GM19467 (cell line): ENCODE results near the gene SASH3.

Experiments used
- ATAC-seq: cut with Tn5 transposase; IDR thresholded peaks from one replicate; pipeline ENCODE4 v1.9.1; 2021; ENCODE audit warnings: mild to moderate bottlenecking, moderate library complexity; ENCODE audit not compliant: unreplicated experiment

Gene SASH3

DNA sequence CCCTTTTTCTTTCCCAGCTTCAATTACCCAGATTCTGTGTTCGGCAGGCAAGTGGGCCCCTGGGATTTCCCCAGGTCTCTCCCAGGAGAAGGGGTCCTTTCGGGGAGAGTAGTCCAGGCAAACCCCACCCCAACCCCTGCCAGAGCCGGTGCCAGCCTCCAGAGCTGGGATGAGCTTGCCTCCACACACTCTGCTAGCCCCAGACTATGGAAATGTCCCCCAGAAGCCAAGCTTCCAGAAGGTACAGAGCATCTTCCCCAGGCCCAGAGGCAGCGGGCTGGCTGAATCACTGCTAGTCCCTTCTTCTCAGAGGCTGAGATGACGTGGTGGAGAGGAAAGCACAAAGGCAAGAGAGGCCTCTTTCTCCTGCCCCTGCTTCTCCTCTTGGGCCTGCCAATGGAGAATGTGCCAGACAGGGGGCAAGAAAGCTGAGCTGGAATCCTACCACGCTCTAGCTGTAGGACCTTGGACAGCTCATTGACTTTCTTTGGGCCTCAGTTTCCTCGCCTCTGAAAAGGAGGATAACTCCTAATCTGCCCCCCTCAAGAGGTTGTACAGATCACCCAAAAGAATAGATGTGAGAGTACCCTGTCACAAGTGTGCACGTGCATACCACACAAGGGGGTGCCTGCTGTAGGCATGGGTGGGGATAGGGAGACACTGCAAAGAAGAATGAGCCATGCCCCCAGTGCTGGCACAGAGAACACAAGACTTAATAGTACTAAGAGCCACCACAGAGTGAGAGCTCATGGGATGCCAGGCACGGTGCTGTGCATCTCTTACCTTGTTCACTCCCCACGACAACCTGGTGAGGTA, 2.1 kb downstream of the SASH3 start:
- no peak for ATAC-seq

DNA sequence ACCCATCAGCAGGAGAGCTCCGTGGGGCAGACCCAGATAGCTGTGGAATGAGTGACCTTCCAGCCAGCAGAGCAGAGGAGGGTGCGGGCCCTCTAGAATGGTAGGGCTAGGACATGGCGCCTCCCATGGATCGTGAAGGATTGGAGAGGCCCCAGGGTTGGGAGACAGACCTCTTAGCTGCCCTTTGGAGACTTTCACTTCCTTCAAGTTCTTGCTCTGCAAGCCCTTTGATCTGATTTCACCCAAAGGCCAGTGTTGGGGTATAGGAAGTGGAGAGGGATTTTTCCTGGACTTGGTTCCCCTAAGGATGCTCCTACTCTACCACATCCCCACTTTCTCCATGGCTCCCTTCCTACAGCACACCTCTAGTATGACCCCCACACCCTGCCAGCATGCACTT, 3.0 kb downstream of the SASH3 start:
- no peak for ATAC-seq

DNA sequence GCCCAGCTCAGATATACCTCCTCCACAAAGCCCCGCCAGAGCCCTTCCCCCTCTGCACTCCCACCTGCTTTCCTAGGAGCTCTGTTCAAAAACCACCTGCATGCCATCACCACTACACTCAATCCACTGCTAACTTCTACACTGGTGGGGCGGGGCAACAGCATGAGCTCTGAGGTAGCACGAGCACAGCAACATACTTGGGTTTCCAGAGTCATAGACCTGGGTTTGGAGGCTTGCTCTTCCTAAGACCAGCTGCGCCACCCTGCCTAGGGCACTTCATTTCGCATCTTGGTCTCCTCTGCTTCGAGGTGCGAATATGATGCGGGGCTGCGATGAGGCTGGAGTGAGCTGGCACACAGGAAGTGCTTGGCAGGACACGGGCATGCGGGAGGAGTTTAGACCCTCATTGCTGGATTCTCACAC, 3.6 kb downstream of the SASH3 start:
- no peak for ATAC-seq

DNA sequence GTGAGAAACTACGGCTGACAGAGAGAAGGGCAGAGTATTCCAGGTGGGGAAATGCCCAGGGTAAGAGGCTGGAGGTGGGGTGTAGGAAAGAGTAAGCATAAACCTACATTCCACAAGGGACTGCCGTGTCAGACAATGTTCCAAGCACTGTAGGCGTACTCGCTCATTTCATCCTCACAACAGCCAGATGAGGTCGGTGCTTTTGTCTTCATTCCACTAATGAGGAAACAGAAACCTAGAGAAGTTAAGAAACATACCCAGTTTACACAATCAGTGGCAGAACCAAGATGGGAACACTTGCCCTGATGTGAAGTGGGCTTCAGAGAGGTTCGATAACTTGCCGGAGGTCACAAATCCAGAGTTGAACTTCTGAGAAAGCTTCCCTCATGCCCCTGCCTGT, 4.6 kb downstream of the SASH3 start:
- no peak for ATAC-seq

DNA sequence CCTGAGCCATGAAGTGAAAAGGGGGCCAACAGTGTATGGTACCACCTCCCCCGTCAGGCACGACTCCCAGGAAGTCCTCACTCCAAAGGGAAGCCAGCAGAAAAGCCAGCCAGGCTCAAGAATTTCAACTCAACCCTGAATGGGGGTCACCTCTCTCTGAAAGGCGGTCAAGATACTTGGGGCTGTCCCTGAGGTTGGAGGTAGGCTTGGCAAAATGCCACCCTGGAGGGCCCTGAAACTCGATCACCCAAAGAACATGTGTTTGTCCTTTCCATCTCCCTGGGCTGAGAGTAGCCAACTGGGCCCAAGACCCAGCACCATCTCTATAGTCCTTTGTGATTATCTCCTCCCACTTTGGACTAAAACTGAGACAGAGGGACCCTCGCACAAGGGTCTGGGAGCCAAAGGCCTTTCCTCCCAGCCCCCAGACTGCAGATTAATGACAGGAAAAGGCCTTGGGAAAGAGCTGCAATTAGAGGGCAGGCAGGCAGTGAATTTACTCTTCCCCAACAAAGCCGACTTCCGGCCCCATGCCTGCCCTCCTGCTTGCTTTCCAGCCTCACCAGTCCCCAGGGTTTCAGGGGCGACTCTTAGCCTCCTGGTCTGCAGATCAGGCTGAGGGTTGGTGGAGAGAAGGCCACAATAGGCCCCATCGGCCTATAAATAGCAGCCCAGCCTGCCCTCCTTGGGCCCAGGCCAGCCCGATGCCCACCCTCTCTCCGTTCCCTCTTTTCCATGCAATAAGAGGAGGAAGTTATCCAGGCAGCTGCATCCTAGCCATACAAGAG, 5.6 kb downstream of the SASH3 start:
- no peak for ATAC-seq

DNA sequence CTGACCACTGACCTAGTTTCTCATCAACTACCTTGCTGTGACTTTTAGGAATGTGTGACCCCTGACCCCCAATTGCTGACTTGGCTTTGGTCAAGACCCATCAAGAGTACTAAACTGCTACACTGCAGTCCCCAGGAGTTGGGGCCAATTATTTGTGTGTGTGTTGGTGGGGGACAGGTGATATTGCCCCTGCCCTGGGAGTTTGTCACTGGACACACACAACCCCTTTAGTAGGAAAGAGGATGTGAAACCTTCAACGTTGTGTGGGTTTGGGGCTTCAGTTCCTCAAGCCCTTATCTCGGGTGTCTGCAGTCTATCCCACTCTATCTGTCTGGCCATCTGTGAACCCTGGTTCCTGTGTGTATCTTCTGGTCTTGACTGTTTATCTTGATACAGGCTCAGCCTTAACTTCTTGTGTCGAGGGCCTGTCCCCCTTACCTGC, 6.5 kb downstream of the SASH3 start:
- ATAC-seq: peak; percentile 81

DNA sequence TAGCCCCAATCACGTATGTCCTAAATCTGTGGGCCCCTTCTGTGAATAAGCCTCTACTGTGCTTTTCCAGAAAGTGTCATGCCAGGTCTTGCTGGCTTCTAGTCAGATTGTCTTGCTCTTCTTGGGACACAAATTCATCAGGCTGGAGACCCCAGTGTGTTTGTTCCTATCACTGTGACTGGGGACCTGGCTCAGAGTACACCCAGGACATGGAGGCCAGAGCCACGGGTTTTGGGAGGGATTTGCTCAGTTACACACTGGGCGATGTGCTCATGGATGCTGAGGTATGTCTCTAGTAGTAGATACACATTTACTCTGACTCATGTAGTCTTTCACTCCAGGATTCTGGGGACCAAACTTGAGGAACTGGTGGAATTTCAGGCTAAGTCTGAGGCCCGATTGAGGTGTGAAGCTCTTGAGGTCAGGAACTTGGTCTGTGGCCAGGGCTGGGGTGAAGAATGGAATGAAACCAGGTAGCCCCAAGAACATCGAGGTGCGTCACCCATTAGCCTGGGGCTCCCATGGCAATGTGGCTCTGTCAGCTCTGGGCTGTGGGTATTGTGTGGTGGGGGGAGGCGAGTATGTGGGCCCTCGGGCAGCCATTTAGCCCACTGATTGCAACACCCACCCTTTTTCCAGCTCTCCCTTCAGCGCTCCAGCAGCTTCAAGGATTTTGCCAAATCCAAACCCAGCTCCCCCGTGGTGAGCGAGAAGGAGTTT, 7.7 kb downstream of the SASH3 start:
- ATAC-seq: no peak

DNA sequence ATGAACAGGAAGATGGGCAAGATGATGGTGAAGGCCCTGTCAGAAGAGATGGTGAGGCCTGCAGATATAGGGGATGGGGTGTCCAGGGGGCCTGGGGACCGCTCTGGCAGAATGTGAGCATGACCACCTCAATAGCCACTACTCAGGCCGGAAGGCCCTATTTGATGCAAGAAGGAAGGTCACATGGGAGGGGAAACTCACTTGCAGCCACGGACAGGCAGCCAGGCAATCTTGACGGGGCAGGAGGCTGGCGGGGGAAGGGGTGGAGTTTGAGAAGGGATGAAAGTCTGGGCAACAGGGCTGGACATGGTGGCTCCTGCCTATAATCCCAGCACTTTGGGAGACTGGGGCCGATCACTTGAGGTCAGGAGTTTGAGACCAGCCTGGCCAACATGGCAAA, 8.8 kb downstream of the SASH3 start:
- ATAC-seq: no peak

DNA sequence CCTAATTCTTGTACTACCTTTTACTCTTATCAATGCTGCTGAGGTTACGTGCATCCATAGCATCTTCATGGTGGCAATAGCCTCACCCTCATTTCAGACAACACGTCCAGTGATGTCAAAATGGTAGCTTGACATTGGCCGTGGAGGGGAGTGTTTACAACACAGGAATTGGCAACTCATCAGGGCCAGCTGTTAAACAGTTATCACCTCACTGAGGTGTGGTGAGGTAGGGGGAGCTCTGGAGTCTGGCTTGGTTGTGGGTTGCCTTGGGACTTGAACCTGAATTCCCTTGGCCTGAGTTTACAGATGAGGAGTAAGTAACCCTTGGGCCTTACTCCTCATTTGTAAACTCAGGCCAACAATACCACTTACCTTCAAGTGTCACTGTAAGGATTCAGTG, 10.4 kb downstream of the SASH3 start:
- no peak for ATAC-seq

DNA sequence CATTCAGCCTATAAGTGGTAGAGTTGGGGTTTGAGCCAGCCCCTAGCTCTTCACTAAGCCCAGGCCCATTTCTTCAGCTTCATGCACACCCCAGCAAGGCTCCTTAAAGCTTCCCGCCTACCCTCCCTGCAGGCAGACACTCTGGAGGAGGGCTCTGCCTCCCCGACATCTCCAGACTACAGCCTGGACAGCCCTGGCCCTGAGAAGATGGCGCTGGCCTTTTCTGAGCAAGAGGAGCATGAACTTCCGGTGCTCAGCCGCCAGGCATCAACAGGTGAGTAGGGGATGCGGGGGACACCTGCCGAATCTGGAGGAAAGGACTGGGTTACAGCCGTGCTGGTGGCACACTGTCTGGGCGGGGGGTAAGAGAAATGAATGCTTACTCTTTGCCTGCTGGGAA, 11.1 kb downstream of the SASH3 start:
- ATAC-seq: no peak

DNA sequence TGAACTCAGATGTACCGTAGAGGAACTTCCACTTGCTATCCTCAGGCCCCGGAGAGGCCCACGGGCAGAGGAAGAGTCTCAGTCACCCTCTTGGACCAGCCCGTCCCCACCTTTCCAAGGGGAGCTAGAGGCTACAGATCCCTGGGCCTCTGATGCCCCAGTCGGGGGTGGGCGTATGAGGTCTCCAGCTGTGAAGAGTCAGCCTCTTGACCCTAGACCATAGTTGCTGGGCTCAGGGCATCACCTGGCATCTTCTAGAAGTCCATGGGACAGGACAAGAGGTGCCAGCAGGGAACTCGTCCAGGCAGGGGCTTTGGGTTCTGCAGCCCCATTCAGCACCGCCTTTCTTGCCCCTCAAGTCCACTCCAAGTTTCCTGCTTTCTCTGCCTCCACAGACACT, 11.6 kb downstream of the SASH3 start:
- ATAC-seq: no peak

DNA sequence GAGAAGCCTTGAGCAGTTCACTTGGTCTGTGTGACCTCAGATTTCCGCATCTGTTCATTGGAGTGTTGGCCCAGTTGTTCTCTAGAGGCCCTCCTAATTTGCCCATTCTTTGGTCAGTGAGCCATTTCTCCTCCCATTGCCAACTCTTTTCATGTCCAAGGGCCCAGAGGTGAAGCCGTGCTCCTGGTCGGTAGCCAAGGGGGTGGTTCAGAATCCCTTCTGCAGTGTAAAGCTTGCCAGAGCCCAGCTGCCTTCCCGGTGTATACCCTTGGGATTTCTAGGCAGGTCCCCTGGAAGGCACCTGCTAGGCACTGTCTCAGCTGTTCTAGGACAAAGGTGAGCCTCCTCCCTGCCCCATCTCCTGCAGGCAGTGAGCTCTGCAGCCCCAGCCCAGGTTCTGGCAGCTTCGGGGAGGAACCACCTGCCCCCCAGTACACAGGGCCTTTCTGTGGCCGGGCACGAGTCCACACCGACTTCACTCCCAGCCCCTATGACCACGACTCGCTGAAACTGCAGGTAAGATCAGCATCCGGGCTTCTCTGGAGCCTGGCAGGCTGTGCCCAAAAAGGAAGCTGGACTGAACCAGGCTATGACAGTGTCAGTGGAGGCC, 12.3 kb downstream of the SASH3 start:
- no peak for ATAC-seq

DNA sequence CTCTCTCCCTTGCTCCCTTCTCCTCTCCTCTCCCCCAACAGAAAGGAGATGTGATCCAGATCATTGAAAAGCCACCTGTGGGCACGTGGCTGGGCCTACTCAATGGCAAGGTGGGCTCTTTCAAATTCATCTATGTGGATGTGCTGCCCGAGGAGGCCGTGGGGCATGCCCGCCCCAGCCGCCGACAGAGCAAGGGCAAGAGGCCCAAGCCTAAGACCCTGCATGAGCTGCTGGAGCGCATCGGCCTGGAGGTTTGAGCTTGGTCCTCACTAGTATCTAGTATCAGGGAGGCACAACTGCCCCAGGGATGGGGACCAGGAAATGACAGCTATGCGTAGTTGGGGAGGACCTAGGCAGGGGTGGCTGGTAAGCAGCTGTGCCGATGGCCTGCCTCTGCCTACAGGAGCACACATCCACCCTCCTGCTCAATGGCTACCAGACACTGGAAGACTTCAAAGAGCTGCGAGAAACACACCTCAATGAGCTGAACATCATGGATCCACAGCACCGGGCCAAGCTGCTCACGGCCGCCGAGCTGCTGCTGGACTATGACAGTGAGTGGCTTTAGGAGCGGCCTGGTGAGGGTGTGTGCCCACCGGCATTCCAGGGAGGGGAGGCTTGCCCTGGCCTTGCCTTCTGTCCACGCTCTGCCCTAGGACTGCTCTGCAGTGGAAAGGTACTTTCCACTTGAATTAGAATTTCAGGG, 13.0 kb downstream of the SASH3 start:
- ATAC-seq: no peak

DNA sequence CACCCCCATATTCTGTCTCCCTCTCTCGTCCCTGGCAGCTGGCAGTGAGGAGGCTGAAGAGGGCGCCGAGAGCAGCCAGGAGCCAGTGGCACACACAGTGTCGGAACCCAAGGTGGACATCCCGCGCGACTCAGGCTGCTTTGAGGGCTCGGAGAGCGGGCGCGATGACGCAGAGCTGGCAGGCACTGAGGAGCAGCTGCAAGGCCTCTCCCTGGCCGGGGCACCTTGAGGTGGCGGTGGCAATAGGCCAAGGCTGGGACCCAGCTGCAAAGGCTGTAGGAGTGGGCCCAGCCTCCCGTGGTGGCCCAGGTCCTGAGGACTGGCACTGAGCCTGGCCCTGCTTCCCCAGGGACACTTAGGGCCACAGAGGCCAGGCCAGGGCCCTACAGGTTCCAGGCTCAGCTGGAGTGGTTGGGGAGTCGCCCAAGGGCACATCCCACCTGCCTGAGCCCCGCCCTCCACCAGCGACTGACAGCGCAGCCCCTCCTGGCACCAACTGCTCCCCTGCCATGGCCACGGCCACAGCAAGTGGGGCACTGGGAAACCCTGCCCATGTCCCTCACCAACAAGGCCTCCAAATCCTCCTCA, 13.9 kb downstream of the SASH3 start:
- ATAC-seq: no peak

DNA sequence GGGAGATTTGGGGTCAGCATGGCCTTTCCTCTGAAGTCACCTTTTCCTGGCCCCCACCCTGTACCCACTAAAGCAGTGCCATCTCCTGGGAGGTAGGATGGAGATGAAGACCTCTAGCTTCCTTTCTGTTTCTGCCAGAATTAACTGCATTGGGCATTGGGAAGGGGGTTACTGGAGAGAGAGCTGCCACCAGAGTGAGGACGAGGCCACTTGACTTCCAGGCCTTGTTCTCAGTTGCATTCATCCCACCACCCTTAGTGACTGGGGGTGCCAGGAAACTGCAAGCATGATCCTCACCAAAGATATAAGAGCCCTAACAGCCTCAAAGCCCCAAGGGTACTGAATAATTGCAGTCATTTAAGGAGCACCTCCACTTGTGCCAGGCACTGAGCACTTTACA, 15.8 kb downstream of the SASH3 start:
- no peak for ATAC-seq

DNA sequence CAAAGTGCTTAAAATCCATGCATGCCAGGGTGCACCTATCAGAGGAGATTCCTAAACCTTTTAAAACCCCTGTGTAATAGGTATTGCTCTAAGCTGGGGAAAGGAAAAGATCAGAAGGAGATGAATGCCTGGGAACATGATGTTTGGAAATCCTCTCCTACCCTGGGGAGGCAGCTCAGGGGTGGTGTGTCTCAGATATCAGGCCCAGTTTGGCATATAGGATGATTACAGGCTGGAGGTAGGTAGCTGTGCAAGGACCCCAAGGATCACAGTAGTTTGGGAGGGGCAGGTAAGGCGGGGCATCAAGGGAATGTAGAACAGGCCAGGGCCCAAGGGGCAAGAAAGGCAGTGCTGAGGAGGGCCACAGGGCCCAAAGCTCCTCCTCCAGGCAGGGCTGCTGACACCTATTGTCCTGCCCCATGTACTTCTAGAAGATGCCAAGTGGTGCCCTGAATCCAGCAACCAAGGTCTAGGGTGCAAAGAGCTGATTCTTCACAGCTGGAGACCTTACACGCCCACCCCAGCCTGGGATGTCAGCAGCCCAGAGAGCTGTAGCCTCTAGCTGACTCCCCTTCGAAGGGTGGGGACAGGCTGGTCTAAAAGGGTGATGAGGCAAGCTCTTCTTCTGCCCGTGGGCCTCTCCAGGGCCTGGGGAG, 17.6 kb downstream of the SASH3 start:
- ATAC-seq: no peak

DNA sequence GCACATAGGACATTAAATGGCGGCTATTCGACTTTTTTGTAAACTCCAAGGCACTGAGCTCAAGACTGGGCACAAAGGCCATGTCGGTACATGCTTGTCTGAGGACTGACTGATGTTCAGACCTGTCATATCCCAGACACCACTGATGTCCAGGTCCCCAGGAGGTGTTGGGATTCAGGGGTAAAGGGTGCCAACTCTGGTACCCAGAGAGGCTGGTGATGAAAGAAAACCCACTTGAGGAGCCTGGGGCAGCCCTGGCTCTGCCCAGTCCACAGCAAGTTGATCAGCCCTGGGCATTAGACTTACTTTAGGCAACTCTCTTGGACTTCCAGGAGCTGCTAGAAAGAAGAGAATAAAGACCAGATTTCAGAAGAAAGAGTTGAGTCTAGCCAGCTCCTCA, 18.7 kb downstream of the SASH3 start:
- ATAC-seq: no peak

DNA sequence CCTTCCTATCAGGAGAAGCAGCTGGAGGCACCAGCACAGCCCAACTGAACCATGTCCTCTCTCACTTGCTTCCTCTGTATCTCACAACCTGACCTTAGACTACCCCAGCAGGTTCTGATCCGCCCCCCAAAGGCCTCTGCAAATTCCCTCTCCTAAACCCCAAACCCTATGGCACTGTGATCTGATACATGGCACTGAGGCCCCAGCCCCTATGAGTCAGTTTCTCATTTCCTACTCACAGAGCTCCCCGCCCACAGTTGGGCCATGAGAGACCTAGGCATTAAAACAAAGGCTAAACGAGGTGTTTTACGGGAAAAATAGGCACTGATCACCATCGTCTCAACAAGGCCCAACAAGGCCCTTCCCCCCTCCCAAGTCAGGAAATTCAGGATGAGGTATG, 19.1 kb downstream of the SASH3 start:
- no peak for ATAC-seq

DNA sequence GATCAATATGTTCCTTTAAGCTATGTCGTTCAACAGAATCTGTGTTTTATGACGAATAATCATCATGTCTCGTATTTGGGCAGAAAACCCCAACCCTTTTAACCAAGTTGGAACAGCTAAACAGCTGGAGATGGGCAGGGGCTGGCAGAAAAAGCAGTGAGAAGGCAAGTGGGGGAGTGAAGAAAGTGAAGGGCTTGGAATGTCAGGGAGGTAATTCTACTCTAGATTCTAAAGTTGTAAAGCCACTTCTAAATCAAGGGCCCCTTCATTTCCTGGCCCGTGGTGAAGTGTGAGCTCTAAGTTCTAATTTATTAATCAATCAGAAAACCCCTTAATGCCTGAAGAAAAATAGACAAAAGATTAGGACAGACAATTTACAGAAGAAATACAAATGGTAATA, 20.4 kb downstream of the SASH3 start:
- ATAC-seq: no peak

DNA sequence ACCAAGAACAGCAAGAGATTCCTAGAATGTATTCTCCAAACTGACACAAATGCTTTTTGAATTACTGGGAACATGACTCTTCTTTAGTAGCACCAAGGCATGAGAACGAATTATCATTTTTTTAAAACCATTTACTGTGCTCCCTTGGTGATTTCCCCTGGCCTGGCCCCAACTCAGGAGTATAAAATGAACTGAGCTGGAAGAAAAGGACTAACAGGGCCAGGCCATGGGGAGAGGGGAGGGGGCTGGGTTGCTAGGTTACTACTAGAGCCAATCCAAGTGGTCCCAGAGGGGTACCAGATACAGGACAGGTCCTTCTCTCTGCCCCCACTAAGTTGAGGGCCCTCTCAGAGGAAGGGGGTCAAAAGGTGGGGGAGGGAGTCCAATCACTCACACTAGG, 23.1 kb downstream of the SASH3 start:
- ATAC-seq: no peak
